Measurements from ENCODE around the gene ZSWIM9. TPM values are rescaled to one million over a fixed set of nuclear protein-coding genes. Genes with fewer than 3 reads are reported as not detected.

Gene ZSWIM9
- total RNA-seq, 1 donor from 2014 or later = 11.8 TPM

GRCh38 chr19:48139053-48139452, 31.4 kb upstream of the ZSWIM9 start:
- no peak for DNase-seq (ENCODE audit: low spot score, unreplicated experiment)
- peak overlapping the region; percentile 14 for H3K27ac Mint-ChIP-seq
- H3K4me1 Mint-ChIP-seq (ENCODE audit: low read depth) = no peaks in the 10 kb centered on the region
- peaks cover 9% of the 10 kb centered on the region for H3K36me3 Mint-ChIP-seq (ENCODE audit: insufficient read depth)
- no peak for TF ChIP-seq CTCF (IDR thresholded peaks at IDR 0.05; ENCODE audit: unreplicated experiment)
- H3K9me3 Mint-ChIP-seq (ENCODE audit: low read depth) = no peaks in the 10 kb centered on the region
- H3K27me3 Mint-ChIP-seq = no peaks in the 10 kb centered on the region
- no peak overlapping the region for H3K4me3 Mint-ChIP-seq (ENCODE audit: low read depth)

DNA sequence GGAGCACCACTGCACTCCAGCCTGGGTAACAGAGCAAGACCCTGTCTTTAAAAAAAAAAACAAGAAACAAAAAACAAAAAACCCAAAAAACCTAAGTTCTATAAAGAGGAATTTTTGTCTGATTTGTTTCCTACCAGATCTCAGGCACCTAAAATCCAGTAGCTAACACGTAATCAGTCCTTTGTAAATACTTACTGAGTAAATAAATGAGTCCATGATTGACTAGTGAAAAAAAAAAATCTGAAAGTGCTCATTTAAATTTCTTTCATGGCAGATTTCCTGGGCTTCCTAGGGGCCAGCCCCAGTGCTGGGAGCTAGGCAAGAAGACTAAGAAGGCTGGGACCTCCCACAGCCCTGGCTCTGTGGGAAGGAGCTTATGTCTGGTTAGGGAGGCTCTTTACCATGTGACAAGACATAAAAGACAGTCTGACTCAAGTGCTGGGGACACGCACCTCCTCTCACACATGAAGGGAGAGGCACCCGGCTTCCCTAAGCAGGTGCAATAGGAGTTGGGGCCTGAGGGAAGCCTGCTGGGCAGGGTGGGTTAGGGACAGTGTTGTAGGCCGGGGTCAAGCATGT, 22.8 kb upstream of the ZSWIM9 start:
- H3K9me3 Mint-ChIP-seq (ENCODE audit: low read depth) = no peaks in the 10 kb centered on the region
- no peak overlapping the region for H3K4me3 Mint-ChIP-seq (ENCODE audit: low read depth)
- H3K4me1 Mint-ChIP-seq (ENCODE audit: low read depth) = no peaks in the 10 kb centered on the region
- no peaks in the 10 kb centered on the region for H3K27me3 Mint-ChIP-seq
- H3K27ac Mint-ChIP-seq = no peak overlapping the region
- peaks cover 12% of the 10 kb centered on the region for H3K36me3 Mint-ChIP-seq (ENCODE audit: insufficient read depth)
- no peak for DNase-seq (ENCODE audit: low spot score, unreplicated experiment)
- TF ChIP-seq CTCF (IDR thresholded peaks at IDR 0.05; ENCODE audit: unreplicated experiment) = no peak

GRCh38 chr19:48148576-48148975, 21.9 kb upstream of the ZSWIM9 start:
- no peaks in the 10 kb centered on the region for H3K9me3 Mint-ChIP-seq (ENCODE audit: low read depth)
- H3K36me3 Mint-ChIP-seq (ENCODE audit: insufficient read depth) = peaks cover 9% of the 10 kb centered on the region
- no peak overlapping the region for H3K27ac Mint-ChIP-seq
- DNase-seq (ENCODE audit: low spot score, unreplicated experiment) = no peak
- H3K4me3 Mint-ChIP-seq (ENCODE audit: low read depth) = no peak overlapping the region
- H3K4me1 Mint-ChIP-seq (ENCODE audit: low read depth) = no peaks in the 10 kb centered on the region
- H3K27me3 Mint-ChIP-seq = no peaks in the 10 kb centered on the region
- TF ChIP-seq CTCF (IDR thresholded peaks at IDR 0.05; ENCODE audit: unreplicated experiment) = no peak

GRCh38 chr19:48149430-48149829, 21.1 kb upstream of the ZSWIM9 start:
- no peaks in the 10 kb centered on the region for H3K4me1 Mint-ChIP-seq (ENCODE audit: low read depth)
- H3K27ac Mint-ChIP-seq = no peak overlapping the region
- H3K36me3 Mint-ChIP-seq (ENCODE audit: insufficient read depth) = peaks cover 7% of the 10 kb centered on the region
- no peak overlapping the region for H3K4me3 Mint-ChIP-seq (ENCODE audit: low read depth)
- DNase-seq (ENCODE audit: low spot score, unreplicated experiment) = no peak
- TF ChIP-seq CTCF (IDR thresholded peaks at IDR 0.05; ENCODE audit: unreplicated experiment) = no peak
- no peaks in the 10 kb centered on the region for H3K9me3 Mint-ChIP-seq (ENCODE audit: low read depth)
- H3K27me3 Mint-ChIP-seq = no peaks in the 10 kb centered on the region

DNA sequence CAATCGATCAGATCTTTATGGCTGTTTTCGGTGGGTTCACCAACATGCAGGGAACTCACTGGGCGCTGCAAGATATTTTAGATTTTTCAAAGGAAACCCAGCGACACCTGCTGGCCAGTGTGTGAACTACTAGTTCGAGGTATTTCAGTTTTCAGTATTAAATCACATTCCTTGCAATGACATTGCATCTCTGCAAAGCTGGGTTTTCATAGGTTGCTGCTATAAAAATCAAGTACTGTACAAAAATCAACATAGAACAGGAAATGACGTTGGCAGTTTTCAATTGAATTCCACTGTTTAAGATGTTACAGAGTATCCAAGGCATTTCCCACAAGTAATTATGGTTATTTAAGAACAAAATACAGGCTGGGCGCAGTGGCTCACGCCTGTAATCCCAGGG, 17.9 kb upstream of the ZSWIM9 start:
- no peaks in the 10 kb centered on the region for H3K4me1 Mint-ChIP-seq (ENCODE audit: low read depth)
- peaks cover 9% of the 10 kb centered on the region for H3K36me3 Mint-ChIP-seq (ENCODE audit: insufficient read depth)
- no peaks in the 10 kb centered on the region for H3K27me3 Mint-ChIP-seq
- H3K9me3 Mint-ChIP-seq (ENCODE audit: low read depth) = no peaks in the 10 kb centered on the region
- no peak overlapping the region for H3K4me3 Mint-ChIP-seq (ENCODE audit: low read depth)
- H3K27ac Mint-ChIP-seq = no peak overlapping the region
- DNase-seq (ENCODE audit: low spot score, unreplicated experiment) = peak; percentile 51
- peak; percentile 87 for TF ChIP-seq CTCF (IDR thresholded peaks at IDR 0.05; ENCODE audit: unreplicated experiment)
